ENCODE measurements around the gene PLSCR1. TPM values are rescaled to one million over a fixed set of nuclear protein-coding genes. Genes with fewer than 3 reads are reported as not detected.

Gene PLSCR1
- total and polyA plus RNA-seq, 9 of the 15 experiments (the other 6 are each of a cell fraction or from before 2014, with no cell fraction given): 40.6 to 122 (median 69.1) TPM

- TF ChIP-seq, protein P1, sequence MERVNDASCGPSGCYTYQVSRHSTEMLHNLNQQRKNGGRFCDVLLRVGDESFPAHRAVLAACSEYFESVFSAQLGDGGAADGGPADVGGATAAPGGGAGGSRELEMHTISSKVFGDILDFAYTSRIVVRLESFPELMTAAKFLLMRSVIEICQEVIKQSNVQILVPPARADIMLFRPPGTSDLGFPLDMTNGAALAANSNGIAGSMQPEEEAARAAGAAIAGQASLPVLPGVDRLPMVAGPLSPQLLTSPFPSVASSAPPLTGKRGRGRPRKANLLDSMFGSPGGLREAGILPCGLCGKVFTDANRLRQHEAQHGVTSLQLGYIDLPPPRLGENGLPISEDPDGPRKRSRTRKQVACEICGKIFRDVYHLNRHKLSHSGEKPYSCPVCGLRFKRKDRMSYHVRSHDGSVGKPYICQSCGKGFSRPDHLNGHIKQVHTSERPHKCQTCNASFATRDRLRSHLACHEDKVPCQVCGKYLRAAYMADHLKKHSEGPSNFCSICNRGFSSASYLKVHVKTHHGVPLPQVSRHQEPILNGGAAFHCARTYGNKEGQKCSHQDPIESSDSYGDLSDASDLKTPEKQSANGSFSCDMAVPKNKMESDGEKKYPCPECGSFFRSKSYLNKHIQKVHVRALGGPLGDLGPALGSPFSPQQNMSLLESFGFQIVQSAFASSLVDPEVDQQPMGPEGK (CRISPR knock-in tag; IDR thresholded peaks at IDR 0.05; ENCODE audit: borderline replicate concordance): no peak
- TF ChIP-seq ILF3 (IDR thresholded peaks at IDR 0.05; ENCODE audit: borderline replicate concordance) (no peak), ZNF165 (CRISPR knock-in tag; IDR thresholded peaks at IDR 0.05; ENCODE audit: borderline replicate concordance) (no peak), CREM (IDR thresholded peaks at IDR 0.05; ENCODE audit: low read depth) (no peak), COPS2 (conservative IDR thresholded peaks at IDR 0.05) (no peak), HNRNPL (IDR thresholded peaks at IDR 0.05; ENCODE audit: low read depth, low read length) (no peak), ADNP (tag; IDR thresholded peaks at IDR 0.05) (no peak)
Measured at GRCh38 chr3:146519810-146520209, 24.6 kb downstream of the PLSCR1 start (continued).

GRCh38 chr3:146517684-146518435 lies 26.5 kb downstream of the PLSCR1 start:
- ATAC-seq: peak; percentile 93
- no peak overlapping the region for H3K9ac ChIP-seq (ENCODE audit: insufficient read depth in 1 of 2, low read depth in 2 of 2, low read length in 2 of 2)
- ChIA-PET POLR2A (interaction anchor here (0.6 to 2.1 kb wide), 6 partner anchors 8 to 719 kb away, joined by 3 to 10 read pairs (median 4); no protein-coding TSS in a partner anchor), CTCF (ENCODE audit: low intra/inter-chr PET ratio) (no interaction called here)
- peak; percentile 88 for FAIRE-seq
- no peak overlapping the region for H3K4me2 ChIP-seq (ENCODE audit: insufficient read depth, low read length)
- in situ Hi-C loops (cut with MboI) (no loop called here), intact Hi-C loops (cut with micrococcal nuclease) (no loop called here)
- 60% methylated on average over 4 of the region's 4 CpGs for WGBS (ENCODE audit: insufficient coverage, low coverage, missing lambda C conversion rate)
- peak overlapping the region; percentile 8; the same call in 1 of the 3 replicates for H3K27ac ChIP-seq (ENCODE audit: extremely low read depth, low read depth, low read length)
- BruUV-seq (replicated peaks): no TSS peak
- H2AFZ ChIP-seq (ENCODE audit: low read depth, low read length): no peak overlapping the region
- peak in 2 of 4 experiments; percentile 45 to 60 for DNase-seq (ENCODE audit: extremely low read depth in 1 of 4, low spot score in 3 of 4)
- H3K4me1 ChIP-seq (replicated peaks in 1 of 2; ENCODE audit: control insufficient read depth in 2 of 2, insufficient read depth in 2 of 2, low read length in 2 of 2): peaks cover 0 to 6% of the 10 kb centered on the region in 2 experiments; a peak in 1 of 5 replicates
- H3K36me3 ChIP-seq (ENCODE audit: control insufficient read depth, insufficient read depth, low read length): peaks cover 55% of the 10 kb centered on the region
- no peaks in the 10 kb centered on the region for H3K27me3 ChIP-seq (ENCODE audit: control insufficient read depth in 2 of 2, insufficient read depth in 2 of 2, low read length in 2 of 2)
- no peaks in the 10 kb centered on the region for H3K79me2 ChIP-seq (ENCODE audit: control insufficient read depth, insufficient read depth, low read length)
- no peak overlapping the region for H3K4me3 ChIP-seq
- H4K20me1 ChIP-seq (replicated peaks; ENCODE audit: control insufficient read depth, insufficient read depth, low read length): no peaks in the 10 kb centered on the region
- H3K9me1 ChIP-seq (ENCODE audit: control insufficient read depth, insufficient read depth, low read length): no peaks in the 10 kb centered on the region
- H3K9me3 ChIP-seq (replicated peaks; ENCODE audit: control insufficient read depth, insufficient read depth, low read depth, low read length): no peaks in the 10 kb centered on the region
- TF ChIP-seq TCF3 (CRISPR knock-in tag; IDR thresholded peaks at IDR 0.05) (peak; percentile 64), RBM25 (IDR thresholded peaks at IDR 0.05; ENCODE audit: low read depth, low read length, severe bottlenecking) (no peak), CBFA2T3 (IDR thresholded peaks at IDR 0.05) (peak; percentile 79), SMARCA4 (IDR thresholded peaks at IDR 0.05) (peak; percentile 61), STAT5A (IDR thresholded peaks at IDR 0.05; ENCODE audit: borderline replicate concordance, low read length) (0 out of 2 replicates have a peak, but pooled peaks have one; percentile 35), EGR1 (conservative IDR thresholded peaks at IDR 0.05) (no peak), MAFK (IDR thresholded peaks at IDR 0.05; ENCODE audit: low read length) (peak; percentile 45; the same call in 1 of the 2 replicates), ZEB2 (IDR thresholded peaks at IDR 0.05) (peak; percentile 46; the same call in 1 of the 2 replicates), FOXA3 (CRISPR knock-in tag; conservative IDR thresholded peaks at IDR 0.05 in 1 of 2, IDR thresholded peaks at IDR 0.05 in 1 of 2) (peak; percentile 81 to 86), LARP7 (IDR thresholded peaks at IDR 0.05) (no peak), ZNF384 (IDR thresholded peaks at IDR 0.05; ENCODE audit: low read depth, low read length) (no peak), TAL1 (IDR thresholded peaks at IDR 0.05) (peak; percentile 61), ZNF316 (IDR thresholded peaks at IDR 0.05) (0 out of 2 replicates have a peak, but pooled peaks have one; percentile 7), EP300 (IDR thresholded peaks at IDR 0.05; ENCODE audit: low read length) (peak; percentile 8; the same call in 1 of the 2 replicates)

Data from K562 (cell line).